GM21381 (cell line): Measurements from ENCODE around the gene E2F2.
A peak's percentile ranks its signal among the peaks of the same experiment; 100 is the strongest.

ENCODE experiments used
- ATAC-seq: cut with Tn5 transposase; IDR thresholded peaks from one replicate; pipeline ENCODE4 v1.9.1; 2021; ENCODE audit warnings: mild to moderate bottlenecking, moderate library complexity; ENCODE audit not compliant: unreplicated experiment

Gene E2F2, protein sequence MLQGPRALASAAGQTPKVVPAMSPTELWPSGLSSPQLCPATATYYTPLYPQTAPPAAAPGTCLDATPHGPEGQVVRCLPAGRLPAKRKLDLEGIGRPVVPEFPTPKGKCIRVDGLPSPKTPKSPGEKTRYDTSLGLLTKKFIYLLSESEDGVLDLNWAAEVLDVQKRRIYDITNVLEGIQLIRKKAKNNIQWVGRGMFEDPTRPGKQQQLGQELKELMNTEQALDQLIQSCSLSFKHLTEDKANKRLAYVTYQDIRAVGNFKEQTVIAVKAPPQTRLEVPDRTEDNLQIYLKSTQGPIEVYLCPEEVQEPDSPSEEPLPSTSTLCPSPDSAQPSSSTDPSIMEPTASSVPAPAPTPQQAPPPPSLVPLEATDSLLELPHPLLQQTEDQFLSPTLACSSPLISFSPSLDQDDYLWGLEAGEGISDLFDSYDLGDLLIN

DNA sequence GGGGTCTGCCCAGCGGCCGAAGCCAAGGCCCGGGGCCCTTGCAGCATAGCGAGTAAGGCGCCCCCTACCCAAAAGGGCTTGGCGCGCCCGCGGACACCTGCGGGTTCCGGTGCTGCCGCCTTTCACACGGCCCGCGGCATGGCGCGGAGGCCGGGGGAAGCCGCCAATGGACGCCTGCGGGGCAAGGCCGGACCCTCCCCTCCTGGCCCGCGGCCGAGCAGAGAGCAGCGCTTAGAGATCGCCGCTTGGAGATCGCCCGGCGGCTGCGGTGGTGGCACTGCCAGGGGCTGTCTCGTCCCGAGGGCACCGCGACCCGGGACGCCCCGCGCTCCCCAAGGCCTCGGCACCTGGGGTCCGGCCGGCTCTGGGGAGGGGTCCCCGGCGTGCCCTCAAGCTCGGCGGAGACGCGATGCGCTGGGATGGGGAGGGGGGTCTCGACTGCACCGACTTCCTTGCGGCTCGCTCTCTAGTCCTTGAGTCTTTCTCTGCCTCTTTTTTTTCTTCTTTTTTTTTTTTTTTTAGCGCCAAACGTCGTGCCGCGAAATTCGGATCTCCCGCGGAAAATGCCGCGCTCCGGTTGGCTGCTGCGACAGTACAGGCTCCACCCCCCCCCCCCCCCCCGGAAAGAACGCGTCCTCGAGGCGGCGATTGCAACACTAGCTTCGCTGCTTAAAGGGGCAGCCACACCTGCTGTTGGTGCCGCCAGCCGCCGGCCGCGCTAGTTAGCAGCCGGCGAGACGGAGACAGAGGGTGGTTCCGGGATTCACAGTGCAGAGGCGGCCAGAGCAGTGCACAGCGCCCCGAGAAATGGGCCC is at the start of gene E2F2:
Gene E2F2, minus strand, starts transcription at position 487 of the 815 bp plus-strand sequence. Its CDS starts 440 bp downstream, at position 47.
- ATAC-seq = peak; percentile 45

DNA sequence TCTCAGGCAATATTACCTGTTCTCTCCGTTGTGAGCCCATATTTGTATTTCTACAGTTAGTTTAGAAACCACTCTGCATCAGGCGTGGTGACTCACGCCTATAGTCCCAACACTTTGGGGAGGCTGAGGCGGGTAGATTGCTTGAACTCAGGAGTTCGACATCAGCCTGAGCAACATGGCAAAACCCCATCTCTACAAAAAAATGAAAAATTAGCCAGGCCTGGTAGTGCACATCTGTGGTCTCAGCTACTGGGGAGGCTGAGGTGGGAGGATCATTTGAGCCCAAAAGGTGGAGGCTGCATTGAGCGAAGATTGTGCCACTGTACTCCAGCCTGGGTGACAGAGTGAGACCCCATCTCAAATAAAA is 47.9 kb upstream of the E2F2 start:
- no peak for ATAC-seq

DNA sequence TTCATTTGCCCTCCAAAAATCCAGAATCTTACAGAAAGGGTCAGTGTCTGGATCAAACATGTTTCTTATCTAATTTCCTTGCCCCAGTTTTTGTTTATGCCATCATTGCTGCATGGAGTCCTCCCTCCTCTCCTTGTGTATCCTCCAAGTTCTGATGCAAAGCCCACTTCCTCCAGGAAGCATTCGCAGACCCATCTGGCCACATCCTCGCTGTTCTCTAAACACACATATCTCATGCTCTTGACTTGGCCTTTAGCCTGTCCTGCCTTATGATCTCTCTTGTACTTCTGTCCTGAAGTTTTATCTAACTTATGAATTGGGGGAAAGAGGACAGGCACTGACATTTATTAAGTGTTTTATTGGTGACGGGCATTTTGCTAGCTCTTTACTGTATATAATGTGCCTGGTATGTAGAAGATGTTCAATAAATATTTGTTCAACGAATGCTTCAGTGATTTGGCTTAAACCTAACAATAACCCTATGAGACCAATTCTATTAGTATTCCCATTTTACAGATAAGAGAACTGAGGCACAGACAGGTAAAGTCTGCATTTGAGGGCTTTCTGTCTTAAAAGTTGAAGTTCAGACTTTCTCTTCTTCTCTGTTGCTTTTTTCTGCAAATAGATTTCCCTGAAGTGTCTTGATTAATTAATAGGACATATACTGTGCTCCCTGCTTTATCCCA is 47.4 kb upstream of the E2F2 start:
- ATAC-seq = no peak

DNA sequence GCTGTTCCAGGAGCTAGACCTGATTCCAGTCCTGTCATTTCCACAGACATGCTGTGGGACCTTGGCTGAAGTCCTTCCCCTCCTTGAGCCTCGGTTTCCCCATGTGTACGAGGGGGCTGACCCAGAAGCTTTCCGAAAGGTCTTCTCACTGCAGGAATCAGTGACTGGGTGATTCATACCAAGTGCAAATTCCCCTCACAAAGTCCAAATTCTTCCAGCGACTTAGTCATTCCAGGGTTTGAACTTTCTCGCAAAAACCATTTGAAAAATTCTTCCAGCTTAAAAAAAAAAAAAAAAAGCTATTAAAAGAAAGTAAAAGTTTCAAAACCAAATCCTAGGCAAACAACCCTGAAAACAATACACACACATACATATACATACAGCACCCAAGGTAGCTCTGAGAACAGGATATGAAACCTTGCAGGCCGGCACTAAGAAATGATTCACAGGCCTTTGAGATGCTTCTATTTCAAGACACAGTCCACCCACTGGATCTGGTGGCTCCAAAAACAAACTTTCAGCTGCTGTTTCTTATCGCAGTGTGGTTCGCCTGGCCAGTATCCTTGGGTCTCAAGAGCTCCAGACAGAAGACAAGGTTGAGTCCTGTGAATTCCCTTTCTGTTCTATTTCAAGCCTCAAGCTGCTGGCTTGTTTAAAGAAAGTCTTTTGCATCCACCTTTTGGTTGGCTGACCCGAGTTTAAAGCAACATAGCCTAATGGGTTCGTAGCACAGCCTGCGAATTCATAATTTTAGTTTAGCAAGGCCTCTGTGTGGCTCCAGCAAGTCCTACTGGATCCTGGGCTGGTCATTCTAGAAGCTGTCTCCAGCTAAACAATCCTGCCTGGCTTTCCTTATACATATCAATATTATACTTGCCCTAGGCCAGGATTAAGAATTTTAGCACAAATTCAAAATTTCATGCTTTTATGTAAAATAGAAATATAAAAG is 46.3 kb upstream of the E2F2 start:
- peak; percentile 74 for ATAC-seq

DNA sequence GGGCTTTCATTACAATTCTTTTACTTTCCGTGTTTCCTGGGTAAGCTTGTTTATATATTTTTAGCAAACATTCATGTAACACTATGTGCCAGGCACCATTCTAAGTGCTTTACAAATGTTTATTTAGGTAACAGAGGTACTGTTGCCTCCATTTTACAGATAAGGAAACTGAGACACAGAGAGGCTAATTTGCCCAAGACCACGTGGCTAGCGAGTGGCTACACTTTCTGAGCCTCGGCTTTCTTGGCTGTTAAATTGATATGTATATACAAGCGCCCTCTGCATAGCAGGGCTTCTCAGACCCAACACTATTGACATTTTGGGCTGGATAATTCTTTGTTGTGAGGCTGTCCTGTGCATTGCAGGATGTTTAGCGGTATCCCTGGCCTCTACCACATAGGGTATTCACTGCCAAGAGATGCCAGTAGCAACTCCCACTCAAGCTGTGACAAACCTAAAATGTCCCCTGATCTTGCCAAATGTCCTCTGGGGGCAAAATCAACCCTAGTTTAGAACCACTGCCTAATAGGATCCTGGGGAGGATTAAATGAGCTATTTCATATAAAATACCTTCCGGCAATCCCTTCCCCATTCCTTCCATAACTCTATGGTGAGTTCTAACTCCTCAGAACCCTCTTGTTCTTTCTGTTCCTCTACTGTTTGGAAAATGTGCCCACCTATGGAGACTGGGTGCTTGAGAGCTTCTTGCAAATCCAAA is 45.5 kb upstream of the E2F2 start:
- no peak for ATAC-seq

DNA sequence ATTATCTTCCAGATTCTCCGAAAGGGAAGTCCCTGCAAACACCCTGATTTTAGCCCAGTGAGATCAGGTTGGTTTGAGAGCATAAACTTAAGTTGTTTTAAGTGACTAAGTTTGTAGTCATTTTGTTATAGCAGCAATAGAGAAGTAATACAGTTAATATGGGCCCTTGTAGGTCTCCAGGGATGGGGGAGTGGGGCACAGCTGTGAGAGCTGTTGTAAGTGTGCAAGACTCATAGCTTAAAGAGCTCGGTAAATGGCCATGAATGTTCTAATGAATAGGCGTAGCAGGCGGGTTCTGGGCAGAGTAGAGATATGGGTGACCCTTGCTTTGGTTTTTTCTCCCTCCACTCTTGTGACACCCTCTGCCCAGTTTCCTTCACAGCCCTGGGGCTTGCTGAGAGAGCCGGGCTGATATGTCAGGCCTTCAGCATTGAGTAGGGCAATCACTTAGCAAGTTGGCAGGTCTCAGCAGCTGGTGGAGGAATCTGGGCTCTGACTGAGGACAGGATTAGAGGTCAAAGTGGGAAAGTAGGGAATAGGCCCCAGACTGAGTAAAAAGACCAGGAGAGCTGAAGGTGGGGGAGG is 44.3 kb upstream of the E2F2 start:
- no peak for ATAC-seq

DNA sequence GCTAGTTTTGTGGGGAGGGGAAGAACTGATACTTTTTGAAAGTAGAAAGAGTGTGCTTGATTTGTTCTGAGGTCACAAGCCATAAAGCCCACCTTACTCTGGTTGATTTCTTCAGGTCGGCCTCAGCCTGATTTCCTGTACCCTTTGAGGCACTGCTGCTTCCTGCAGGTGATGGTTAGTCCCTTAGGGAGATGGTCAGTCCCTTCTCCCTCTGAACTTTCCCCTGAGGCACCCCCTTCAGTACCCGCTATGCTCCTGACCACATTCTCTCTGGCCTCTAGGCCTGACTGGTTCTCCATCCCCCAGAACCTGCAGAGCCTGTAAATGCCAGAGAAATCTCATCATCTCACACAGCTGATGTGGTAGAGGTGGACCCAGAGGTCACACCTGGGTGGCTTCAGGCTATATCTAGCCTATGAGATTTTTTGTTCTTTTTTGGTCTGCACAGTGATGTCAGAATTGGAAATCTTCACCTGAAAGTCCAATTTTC is 43.3 kb upstream of the E2F2 start:
- ATAC-seq = no peak

DNA sequence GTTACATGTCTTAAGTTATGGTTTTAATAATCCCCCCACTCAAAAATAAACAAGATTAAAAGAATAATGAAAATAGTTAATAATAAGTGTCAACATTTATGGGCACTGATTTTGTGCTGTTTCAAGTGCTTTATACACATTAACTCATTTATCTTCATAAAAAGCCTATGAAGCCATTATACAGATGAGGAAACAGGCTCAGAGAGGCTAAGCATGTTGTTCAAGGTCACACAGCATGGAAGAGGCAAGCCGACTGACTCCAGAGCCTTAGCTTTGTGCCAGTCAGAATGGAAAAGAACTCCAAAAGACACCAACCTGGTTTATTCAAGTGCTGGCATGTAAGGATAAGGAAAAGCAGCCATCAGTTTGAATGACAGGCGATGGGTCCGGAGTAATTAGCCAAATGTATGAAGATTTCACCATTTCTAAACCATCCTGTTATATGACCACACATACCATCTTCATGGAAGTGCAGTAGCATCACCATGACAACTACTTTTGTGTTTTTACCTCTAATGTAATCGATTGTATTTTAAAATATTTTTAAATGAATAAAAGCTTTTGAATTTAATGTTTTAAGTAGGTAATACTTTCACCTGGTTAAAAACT is 42.6 kb upstream of the E2F2 start:
- no peak for ATAC-seq

DNA sequence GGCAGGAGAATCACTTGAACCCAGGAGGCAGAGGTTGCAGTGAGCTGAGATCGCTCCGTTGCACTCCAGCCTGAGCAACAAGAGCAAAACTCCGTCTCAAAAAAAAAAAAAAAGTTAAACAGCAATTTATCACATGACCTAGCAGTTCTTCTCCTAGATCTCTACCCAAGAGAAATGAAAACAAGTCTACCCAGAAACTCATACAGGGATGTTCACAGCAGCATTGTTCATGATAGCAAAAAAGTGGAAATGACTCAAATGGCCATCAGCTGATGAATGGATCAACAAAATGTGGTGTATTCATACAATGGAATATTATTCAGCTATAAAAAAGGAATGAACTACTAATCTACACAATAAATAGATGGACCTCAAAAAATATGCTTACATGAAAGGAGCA is 40.4 kb upstream of the E2F2 start:
- ATAC-seq = no peak

DNA sequence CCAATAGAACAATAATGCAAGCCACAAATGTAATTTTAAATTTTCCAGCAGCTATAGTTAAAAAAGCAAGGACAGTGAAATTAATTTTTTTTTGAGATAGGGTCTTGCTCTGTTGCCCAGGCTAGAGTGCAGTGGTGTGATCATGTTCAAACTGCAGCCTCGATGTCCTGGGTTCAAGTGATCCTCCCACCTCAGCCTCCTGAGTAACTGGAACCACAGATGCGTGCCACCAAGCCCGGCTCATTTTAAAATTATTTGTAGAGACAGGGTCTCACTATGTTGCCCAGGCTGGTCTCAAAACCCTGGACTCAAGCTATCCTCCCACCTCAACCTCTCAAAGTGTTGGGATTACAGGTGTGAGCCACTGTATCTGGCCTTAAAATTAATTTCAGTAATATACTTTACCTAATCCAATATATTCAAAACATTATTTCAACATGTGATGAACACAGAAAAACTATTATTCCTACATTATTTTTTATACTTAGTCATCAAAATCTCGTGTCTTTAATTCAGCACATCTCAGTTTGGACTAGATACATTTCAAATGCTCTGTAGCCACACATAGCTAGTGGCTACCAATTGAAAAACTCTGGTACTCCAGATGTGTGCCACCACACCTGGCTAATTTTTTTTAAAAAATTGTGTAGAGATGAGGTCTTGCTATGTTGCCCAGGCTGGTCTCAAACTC is 39.1 kb upstream of the E2F2 start:
- ATAC-seq = no peak

DNA sequence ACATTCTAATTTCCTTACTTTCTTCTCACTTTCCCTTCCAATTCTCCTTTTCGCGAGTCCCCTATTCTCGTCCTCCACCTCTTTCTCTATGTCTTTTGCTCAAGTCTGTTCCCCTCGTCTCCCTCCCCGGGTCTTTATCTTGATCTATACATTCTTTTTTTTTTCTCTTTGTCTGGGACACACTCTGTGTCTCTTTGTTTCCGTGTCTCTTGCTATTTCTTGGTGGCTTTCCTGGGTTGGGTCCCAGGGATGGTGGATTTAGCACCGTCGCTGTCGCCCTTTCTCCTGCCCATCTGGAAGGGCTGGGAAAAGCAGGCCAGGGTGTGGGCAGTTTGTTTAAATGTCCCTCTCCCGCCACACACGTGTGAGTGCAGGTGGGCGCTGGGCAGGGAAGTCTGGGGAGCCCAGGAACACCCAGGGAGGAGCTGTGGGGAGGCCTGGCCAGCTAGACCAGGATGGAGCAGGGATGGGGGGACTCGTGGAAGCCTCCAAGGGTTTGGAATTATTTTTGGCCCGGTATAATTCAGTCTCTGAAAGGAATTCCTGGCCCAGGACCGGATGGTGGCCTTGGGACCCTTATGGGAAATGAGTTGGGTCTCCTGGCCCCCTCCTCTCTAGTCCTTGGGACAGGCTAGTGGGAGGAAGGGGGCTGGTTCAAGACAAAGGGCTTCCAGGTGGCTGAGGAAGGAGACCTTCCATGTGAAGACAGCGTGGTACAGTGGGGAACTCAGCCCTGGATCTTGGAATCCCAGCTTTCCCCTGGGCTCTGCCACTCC is 37.8 kb upstream of the E2F2 start:
- ATAC-seq = no peak

DNA sequence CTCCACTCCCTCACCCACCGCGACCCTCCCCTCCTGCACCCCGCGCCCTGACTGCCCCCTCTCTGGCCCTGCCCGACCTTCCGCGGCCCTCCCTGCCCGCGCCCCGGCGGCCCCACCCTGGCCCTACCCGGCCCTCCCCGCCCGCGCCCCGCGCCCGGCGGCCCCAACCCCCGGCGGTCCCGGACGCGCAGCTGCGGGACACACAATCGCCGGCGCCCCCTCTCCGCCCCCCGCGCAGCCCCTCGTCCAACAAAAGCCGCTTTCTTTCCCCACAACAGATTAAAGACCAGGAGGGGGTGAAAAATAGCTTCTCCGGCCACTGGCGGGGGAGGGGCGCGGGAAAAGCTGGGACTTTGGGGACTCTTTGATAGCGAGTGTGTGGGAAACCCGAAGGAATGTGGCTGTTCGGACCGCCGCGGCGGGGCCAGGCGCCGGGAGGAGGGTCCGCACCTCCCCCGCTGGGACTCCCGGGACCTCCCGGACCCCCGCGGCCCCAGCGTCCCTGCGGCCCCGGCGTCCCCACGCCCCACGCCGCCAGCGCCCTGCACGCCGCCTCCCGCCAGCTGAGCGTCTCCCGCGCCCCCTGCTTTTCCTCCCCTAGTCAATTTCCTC is 37.1 kb upstream of the E2F2 start:
- ATAC-seq = no peak

DNA sequence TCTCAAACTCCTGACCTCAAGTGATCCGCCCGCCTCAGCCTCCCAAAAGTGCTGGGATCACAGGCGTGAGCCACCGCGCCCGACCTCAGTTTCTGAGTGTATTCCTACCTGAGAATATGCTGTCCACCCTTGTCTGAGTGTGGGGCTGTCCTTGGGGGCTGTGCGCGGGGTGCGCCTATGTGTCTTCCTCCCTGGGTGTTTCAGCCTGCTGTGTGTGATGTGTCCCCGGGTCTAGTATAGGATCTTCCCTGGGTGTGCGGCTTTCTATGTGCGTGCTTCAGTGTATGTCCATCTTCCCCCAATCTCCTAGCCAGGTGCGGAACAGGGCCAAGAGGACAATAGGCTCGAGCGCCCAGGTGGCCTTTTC is 36.6 kb upstream of the E2F2 start:
- ATAC-seq = no peak

DNA sequence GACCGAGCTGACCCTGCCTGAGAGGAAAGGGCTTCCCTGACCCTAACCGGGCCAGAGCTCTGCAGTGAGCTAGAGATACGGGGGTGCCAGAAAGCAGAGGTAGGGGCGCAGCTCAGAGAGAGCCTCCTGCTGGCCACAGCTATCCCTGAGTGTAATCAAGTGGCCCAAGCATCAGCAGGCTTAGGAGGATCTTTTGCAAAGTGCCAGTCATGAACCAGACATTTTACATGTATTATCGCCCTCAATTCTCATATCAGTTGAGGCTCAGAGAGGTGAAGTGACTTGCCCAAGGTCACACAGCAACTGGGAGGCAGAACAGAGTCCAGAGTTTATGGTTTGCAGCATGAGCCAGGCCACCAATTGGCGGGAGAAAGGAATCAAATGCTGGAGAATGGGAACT is 35.3 kb upstream of the E2F2 start:
- no peak for ATAC-seq

DNA sequence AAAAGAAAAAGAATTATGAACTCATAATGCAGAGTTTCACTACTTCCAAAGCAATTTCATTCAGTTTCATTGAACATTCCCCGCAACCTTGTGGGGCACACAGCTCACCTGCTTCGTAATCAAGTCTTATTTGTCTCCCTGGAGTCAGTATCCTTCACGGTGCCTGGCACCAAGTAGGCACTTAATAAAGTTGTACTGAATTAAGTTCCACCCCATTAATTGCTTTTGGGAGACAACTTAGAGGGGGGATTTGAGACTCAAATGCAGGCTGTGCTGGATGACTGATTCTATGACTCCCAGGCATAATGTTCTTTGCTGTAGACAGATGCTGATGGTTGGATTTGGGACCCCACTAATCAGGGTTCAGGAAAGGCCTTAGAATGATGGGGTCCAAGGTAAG is 34.7 kb upstream of the E2F2 start:
- ATAC-seq = no peak

DNA sequence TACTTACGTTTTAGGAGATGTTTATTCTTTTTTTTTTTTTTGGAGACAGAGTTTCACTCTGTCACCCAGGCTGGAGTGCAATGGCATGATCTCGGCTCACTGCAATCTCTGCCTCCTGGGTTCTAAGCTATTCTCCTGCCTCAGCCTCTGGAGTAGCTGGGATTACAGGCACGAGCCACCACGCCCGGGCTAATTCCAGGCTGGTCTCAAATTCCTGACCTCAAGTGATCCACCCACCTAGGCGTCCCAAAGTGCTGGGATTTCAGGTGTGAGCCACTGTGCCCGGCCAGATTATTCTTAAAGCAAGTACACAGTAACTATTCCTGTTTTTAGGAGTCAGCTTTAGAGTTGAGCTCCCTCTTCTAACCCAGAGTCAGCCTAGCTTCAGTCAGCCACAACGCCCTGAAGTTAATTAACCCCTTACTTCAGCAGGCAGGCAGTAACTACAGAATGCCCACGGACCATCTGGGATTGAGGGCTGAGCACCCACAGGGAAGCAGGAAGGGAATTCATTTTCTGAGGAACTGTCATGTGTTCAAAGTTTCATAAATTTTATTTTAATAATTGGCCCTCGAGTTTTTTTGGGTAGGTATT is 33.6 kb upstream of the E2F2 start:
- ATAC-seq = no peak
